Measurements from ENCODE around the gene USP34.
A peak's percentile ranks its signal among the peaks of the same experiment; 100 is the strongest.
"Not testable (repeated sequence)": the region's sequence is repeated elsewhere in the genome, so short reads cannot be mapped to it uniquely, and the experiment has no call there.

Gene USP34

GRCh38 chr2:61181382-61182058, 289.4 kb downstream of the USP34 start:
- no peak for DNase-seq

DNA sequence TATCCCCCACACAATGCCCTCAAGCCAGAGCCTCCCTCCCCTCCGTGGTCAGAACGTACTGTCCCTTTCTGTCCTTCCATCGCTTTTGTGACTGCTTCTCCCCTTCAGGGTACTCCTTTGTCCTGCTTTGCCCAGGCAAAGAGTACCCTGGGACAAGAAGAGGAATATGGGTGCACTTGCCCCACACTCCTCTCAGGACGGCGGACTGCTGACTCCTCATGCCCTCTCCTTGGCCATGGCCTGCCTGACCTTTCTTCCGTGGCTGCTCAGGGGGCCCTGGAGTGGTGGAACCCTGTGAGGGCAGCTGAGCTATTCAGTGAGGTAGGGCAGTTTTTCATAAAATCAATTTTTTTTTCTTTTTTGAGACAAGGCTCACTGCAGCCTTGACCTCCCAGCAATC, 290.2 kb downstream of the USP34 start:
- DNase-seq, result no peak

DNA sequence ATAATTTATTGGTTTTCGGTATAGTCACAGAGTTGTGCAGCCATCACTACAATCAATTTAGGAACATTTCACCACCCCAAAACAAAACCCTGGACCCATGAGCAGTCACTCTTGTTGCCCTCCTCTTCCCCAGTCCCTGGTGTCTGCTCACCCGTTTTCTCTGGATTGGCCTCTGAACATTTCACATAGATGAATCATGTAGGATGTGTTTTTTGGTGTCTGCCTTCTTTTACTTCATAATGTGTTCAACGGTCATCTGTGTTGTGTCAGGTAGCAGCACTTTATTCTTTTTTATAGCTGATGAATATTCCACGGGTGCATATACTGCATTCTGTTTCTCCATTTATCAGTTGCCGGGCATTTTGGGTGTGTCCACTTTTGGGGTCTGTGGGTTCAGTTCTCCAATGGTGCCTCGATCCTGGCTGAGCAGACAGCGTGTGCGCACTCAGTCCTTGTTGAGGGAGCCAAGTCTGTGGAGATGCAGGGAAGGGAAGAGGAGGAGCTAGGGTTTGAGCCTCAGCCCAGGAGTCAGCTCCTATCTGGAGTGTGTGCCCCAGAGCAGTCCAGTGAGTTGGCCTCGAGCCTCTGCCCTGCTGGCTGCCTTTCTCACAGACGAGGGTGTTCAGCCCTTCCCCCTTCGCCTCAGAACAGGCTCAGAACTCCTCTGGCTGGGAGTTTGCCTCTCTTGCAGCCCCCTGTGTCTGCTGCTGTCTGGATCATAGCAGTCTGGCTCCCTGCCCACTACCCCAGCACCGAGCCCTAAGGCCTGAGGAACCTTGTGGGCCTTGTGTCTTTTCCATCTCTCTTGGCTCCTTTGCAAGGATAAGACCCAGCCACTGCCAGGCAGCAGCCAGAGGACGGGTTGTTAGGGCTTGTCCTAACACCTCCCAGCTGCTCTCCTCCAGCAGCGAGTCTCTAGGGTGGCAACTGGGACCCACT, 290.9 kb downstream of the USP34 start:
- DNase-seq, result no peak

- peak; percentile 40 to 44 for DNase-seq
Observed at GRCh38 chr2:61178603-61179545, 292.0 kb downstream of the USP34 start.

- DNase-seq, result peak; percentile 33 to 43
Observed at GRCh38 chr2:61177727-61178549, 292.9 kb downstream of the USP34 start.

DNA sequence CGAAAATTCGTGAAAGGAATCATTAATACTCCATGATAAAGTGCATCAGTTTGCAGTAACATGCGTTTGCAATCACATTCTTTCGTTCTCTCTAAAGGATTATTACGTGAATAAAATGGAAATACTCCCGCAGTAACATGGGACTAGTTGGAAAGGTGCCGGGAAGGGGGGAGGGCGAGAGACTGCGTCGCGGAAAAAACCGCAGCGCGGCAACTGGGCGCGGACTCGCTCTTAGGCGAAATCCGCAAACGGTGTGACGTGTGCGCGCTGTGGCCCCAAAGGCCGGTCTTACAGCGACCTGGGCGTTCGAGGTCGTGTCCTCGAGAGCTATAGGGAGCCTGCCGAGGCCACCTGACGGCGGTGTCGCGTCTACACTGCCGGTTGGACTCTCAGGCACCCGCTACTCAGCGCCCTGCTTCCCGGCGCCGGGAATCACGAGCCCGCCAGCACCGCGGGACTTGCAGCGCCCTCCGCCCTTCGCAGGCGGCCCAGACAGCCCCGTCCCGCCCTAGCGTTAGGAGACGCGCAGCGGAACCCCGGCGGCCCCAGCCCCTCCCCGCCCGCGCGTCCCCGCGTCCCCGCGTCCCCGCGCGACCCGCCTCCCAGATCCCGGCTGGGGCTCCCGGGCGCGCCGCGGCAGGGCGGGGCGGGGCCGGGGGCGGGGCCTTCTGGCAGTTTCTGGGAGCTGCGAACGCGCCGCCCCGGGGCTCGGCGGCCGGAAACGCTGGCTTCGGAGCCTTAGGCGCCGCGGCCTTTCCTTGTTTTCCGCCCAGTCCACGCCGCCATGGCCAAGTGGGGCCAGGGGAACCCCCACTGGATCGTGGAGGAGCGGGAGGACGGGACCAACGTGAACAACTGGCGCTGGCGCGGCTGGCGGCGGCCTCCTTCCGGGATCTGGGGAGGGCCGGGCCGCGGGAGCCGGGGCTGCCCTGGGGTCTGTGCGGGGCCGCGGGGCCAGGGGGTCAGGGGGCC, 293.8 kb downstream of the USP34 start:
- DNase-seq, result peak; percentile 97 to 99

- DNase-seq, result no peak
Observed at GRCh38 chr2:61175036-61175435, 295.9 kb downstream of the USP34 start.

DNA sequence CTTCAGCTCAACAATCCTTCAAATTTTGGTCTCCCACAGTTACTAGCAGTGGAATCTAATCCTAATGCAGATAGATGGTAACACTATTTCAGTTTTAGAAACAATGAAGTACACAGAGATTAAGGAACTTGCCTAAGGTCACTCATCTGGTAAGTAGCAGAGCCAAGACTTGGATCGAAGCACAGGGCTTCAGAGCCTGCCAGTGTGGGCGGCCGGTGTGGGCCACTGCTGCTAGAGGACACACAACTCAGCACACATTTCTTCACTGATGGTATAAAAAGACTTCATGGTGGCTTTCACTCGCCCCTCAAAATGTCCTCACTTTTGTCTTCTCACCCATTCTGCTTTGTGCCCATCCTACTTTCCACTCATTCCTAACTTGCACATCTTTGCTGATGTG, 297.8 kb downstream of the USP34 start:
- DNase-seq, result no peak

- DNase-seq, result no peak
Observed at GRCh38 chr2:61172671-61173070, 298.2 kb downstream of the USP34 start.

GRCh38 chr2:61167579-61167978, 303.3 kb downstream of the USP34 start:
- no peak for DNase-seq

GRCh38 chr2:61165946-61166345, 304.9 kb downstream of the USP34 start:
- no peak for DNase-seq

- not testable (repeated sequence) for DNase-seq
Observed at GRCh38 chr2:61165082-61165481, 305.8 kb downstream of the USP34 start.

DNA sequence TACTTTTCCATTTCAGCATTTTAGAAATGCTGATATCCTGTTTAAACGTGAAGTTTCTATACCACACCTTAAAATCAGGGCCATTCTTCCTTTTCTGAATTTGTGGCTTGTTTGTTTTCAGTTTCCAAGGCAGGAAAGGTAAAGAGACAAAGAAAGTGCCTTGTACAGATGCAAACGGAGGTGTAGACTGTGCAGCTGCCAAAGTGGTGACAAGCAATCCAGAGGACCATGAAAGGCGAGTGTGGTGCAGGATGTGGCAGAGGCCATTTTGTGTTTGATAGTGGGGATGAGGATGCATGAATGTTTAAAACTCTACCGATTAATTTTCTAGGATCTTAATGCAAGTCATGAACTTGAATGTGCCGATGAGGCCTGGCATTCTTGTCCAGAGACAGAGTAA, 308.2 kb downstream of the USP34 start:
- DNase-seq, result no peak

DNA sequence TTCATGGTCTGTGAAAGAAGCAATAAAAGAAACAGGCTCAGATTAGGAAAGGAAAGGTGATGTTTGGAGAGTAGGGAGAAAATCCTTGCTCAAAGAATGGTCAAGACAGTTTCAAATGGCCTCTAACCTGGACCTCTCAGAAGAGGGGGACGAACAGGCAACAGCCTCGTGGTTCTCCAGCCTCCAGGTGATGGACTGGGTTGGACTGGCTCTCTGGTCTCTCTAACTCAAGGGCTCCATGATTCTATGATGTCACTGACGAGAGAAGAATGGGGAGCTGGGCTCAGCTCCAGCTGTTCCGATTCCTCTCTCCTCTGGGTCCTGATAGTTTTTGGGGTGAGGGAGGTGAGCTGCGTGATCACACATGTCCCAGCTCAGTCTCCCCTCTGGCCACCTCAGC, 309.0 kb downstream of the USP34 start, which contains the start of gene C2orf74:
TSS of gene C2orf74 (plus strand) at position 301 of the 400 bp plus-strand sequence. CDS start 327 bp downstream, outside the sequence.
- no peak for DNase-seq

DNA sequence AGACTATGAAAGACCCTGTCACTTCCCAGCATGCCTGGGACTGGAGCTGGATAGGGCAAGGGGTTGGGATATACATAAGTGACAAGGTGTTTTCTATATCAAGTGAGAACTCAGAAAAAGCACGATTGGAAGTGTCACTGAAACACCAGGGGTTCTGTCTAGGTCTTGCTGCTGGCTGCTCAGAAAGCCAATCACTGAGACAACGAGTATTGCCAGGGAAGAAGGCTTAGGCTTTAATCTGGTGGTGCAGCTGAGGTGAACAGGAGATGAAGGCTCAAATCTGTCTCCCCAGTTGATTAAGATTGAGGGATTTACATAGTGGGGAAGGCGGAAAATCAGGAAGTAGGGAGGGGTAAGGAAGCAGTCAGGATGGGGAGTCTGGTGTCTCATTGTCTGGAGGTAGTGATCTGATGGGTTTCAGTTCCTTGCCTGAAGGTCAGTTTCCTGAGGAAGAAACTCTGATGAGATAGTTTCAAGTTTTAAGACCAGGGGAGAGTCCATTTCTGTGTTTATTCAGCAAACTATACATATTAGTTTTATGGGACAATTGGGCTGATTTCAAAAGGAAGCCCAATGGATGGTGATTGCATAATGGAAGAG, 312.4 kb downstream of the USP34 start:
- DNase-seq, result no peak

DNA sequence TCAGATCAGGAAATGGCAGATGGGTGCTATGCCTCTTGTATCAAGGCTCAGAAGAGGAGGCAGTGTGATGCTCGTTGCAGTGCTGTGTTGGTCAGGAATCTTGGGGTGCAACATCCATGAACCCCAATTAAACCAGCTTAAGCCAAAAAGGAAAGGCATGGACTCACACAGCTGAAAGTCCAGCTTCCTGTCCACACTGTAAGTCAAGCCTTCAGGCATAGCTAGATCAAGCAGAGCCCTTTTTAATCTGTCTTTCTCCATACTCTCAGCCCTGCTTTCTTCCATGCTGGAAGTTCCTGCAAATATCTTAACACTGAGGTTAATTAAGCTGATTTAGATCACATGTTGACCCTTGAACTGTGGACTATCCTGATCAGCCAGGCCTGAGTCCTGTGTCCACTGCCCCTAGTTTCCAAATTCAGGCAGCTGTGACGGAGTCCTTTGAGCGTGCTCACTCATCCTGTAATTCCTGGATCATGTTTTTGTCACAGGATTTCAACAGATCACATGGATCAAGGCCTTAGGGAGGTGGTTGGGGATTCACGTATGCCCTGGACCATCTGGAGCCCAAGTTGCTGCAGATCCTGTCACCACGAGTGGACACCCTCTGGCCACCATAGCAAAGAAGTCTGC, 313.4 kb downstream of the USP34 start:
- DNase-seq, result no peak

DNA sequence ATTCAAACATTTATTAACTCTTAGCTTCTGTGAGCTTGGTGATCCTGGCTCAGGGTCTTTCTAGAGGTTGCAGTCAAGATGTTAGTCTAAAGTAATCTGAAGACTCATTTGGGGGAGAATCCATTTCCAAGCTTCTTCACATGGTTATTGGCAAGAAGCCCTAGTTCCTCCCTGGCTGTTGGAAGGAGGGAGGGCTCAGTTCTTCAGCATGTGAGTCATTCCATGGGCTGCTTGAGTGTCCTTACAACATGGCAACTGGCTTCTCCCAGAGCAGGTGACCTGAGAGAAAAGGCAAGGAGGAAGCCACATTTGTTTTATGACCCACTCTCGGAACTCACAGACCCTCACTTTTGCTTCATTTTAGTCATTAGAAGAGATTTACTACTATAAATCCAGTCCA, 319.5 kb downstream of the USP34 start:
- DNase-seq, result no peak

- DNase-seq, result no peak
Observed at GRCh38 chr2:61149074-61149473, 321.8 kb downstream of the USP34 start.

GRCh38 chr2:61148091-61148490, 322.8 kb downstream of the USP34 start:
- not testable (repeated sequence) for DNase-seq

- no peak for DNase-seq
Observed at GRCh38 chr2:61145990-61146389, 324.9 kb downstream of the USP34 start.
